ENCODE data around the gene ABHD18.
"Not testable (repeated sequence)": the region's sequence is repeated elsewhere in the genome, so short reads cannot be mapped to it uniquely, and the experiment has no call there.

Gene ABHD18

GRCh38 chr4:127965062-127965802 lies at the start of gene ABHD18, which contains the start of gene MFSD8:
TSS of gene ABHD18 (plus strand) at chr4:127965406. CDS start at chr4:127982956, 17,550 bp downstream.
TSS of gene MFSD8 (minus strand) at chr4:127965173. CDS start at chr4:127965133, 40 bp downstream.
- peak; percentile 96 to 99 for DNase-seq

GRCh38 chr4:127916512-127916911 lies 48.7 kb upstream of the ABHD18 start:
- DNase-seq, result no peak

GRCh38 chr4:127917151-127917550 lies 48.1 kb upstream of the ABHD18 start:
- DNase-seq, result no peak

- no peak for DNase-seq
Observed at GRCh38 chr4:127920521-127920920, 44.7 kb upstream of the ABHD18 start.

GRCh38 chr4:127922226-127922625 lies 43.0 kb upstream of the ABHD18 start:
- no peak for DNase-seq

GRCh38 chr4:127925720-127926119 lies 39.5 kb upstream of the ABHD18 start:
- DNase-seq, result not testable (repeated sequence)

GRCh38 chr4:127930175-127930574 lies 35.0 kb upstream of the ABHD18 start:
- DNase-seq, result no peak

GRCh38 chr4:127931836-127932235 lies 33.4 kb upstream of the ABHD18 start:
- not testable (repeated sequence) for DNase-seq

- DNase-seq, result no peak
Observed at GRCh38 chr4:127936974-127937373, 28.2 kb upstream of the ABHD18 start.

GRCh38 chr4:127957105-127957504 lies 8.1 kb upstream of the ABHD18 start:
- DNase-seq, result no peak

- no peak for DNase-seq
Observed at GRCh38 chr4:127959794-127960193, 5.4 kb upstream of the ABHD18 start.

- DNase-seq, result not testable (repeated sequence)
Observed at GRCh38 chr4:127963633-127964398, 1.4 kb upstream of the ABHD18 start.

- DNase-seq, result peak in 1 of 2 experiments; percentile 47
Observed at GRCh38 chr4:127964426-127965061, 662 bp upstream of the ABHD18 start.

GRCh38 chr4:127965803-127966175 lies 583 bp downstream of the ABHD18 start:
- DNase-seq, result peak in 1 of 2 experiments; percentile 39

- no peak for DNase-seq
Observed at GRCh38 chr4:127967141-127967775, 2.1 kb downstream of the ABHD18 start.

- DNase-seq, result no peak
Observed at GRCh38 chr4:127968586-127968985, 3.4 kb downstream of the ABHD18 start.

- DNase-seq, result not testable (repeated sequence)
Observed at GRCh38 chr4:127970925-127971324, 5.7 kb downstream of the ABHD18 start.

GRCh38 chr4:127975121-127975770 lies 10.0 kb downstream of the ABHD18 start:
- no peak for DNase-seq

- DNase-seq, result no peak
Observed at GRCh38 chr4:127978930-127979329, 13.7 kb downstream of the ABHD18 start.

GRCh38 chr4:127982445-127982844 lies 17.2 kb downstream of the ABHD18 start:
- no peak for DNase-seq

GRCh38 chr4:127985989-127986388 lies 20.8 kb downstream of the ABHD18 start:
- DNase-seq, result peak in 1 of 2 experiments; percentile 12

GRCh38 chr4:127988638-127989037 lies 23.4 kb downstream of the ABHD18 start:
- DNase-seq, result peak; percentile 59 to 64

All from Kasumi-1 (cell line).